HepG2 (cell line): ENCODE data around the gene KRT79. TPM values are rescaled to one million over a fixed set of nuclear protein-coding genes. Genes with fewer than 3 reads are reported as not detected.

Source experiments
- CENPT ChIP-seq: sonication (generic); formaldehyde crosslinking; IDR thresholded peaks from 2 replicates; pipeline ENCODE4 v1.8.0; 2022; ENCODE audit warnings: low read depth, mild to moderate bottlenecking, moderate library complexity, missing genetic modification reagents
- DDIT3 ChIP-seq: sonication (generic); formaldehyde crosslinking; IDR thresholded peaks from 2 replicates; pipeline ENCODE4 v1.4.0; 2020; ENCODE audit warnings: mild to moderate bottlenecking, missing genetic modification reagents
- DNMT1 ChIP-seq: sonication (generic); formaldehyde crosslinking; IDR thresholded peaks from 2 replicates; pipeline ENCODE4 v1.5.1; 2020; ENCODE audit warnings: mild to moderate bottlenecking, missing genetic modification reagents
- HES4 ChIP-seq: sonication (generic); formaldehyde crosslinking; IDR thresholded peaks from 2 replicates; pipeline ENCODE4 v1.9.0; 2021; ENCODE audit warnings: mild to moderate bottlenecking, missing genetic modification reagents, borderline replicate concordance
- IKZF4 ChIP-seq: sonication (generic); formaldehyde crosslinking; IDR thresholded peaks from 2 replicates; pipeline ENCODE4 v1.5.1; 2020; ENCODE audit warnings: borderline replicate concordance, mild to moderate bottlenecking, low read depth, missing genetic modification reagents; ENCODE audit errors: not compliant biosample characterization
- KAT8 ChIP-seq: IDR thresholded peaks from 2 replicates; pipeline ENCODE4 v1.6.1; 2016; ENCODE audit warnings: missing genetic modification reagents, missing compliant biosample characterization
- KDM5B ChIP-seq: sonication (generic); formaldehyde crosslinking; IDR thresholded peaks from 2 replicates; pipeline ENCODE4 v1.4.0; 2020; ENCODE audit warnings: missing genetic modification reagents, mild to moderate bottlenecking, borderline replicate concordance
- MED1 ChIP-seq: sonication (generic); formaldehyde crosslinking; IDR thresholded peaks from 2 replicates; pipeline ENCODE4 v1.4.0; 2020; ENCODE audit warnings: missing genetic modification reagents
- NBN ChIP-seq: fragments of 450-650 bp; conservative IDR thresholded peaks from 2 replicates; pipeline ENCODE4 v1.6.1; 2017
- NFYC ChIP-seq: IDR thresholded peaks from 2 replicates; pipeline ENCODE4 v1.6.1; 2016; ENCODE audit warnings: missing genetic modification reagents, missing compliant biosample characterization
- NR1H2 ChIP-seq: sonication (generic); formaldehyde crosslinking; IDR thresholded peaks from 2 replicates; pipeline ENCODE4 v1.8.1; 2022; ENCODE audit warnings: low read depth, missing genetic modification reagents, borderline replicate concordance
- PHF20 ChIP-seq: sonication (generic); formaldehyde crosslinking; IDR thresholded peaks from 2 replicates; pipeline ENCODE4 v1.5.0; 2020; ENCODE audit warnings: mild to moderate bottlenecking, missing genetic modification reagents
- POGK ChIP-seq: sonication (generic); formaldehyde crosslinking; conservative IDR thresholded peaks from 2 replicates; pipeline ENCODE4 v1.8.0; 2022; ENCODE audit warnings: mild to moderate bottlenecking, moderate library complexity, missing genetic modification reagents
- RXRB ChIP-seq: IDR thresholded peaks from 2 replicates; pipeline ENCODE4 v1.6.1; 2016; ENCODE audit warnings: borderline replicate concordance, missing genetic modification reagents, missing compliant biosample characterization
- SNRNP70 ChIP-seq: fragments of 200-400 bp; formaldehyde crosslinking; IDR thresholded peaks from 2 replicates; pipeline ENCODE4 v1.6.1; 2017; ENCODE audit warnings: mild to moderate bottlenecking, low read depth, low read length, moderate library complexity
- STAG1 ChIP-seq: sonication (generic); formaldehyde crosslinking; IDR thresholded peaks from 2 replicates; pipeline ENCODE4 v1.4.0; 2020; ENCODE audit warnings: missing genetic modification reagents
- TARDBP ChIP-seq: sonication (generic); formaldehyde crosslinking; IDR thresholded peaks from 2 replicates; pipeline ENCODE4 v1.8.0; 2022; ENCODE audit warnings: mild to moderate bottlenecking, missing genetic modification reagents
- TEAD2 ChIP-seq: sonication (generic); formaldehyde crosslinking; IDR thresholded peaks from 2 replicates; pipeline ENCODE4 v1.9.0; 2021; ENCODE audit warnings: missing genetic modification reagents
- ZC3H4 ChIP-seq: sonication (generic); formaldehyde crosslinking; IDR thresholded peaks from 2 replicates; pipeline ENCODE4 v1.4.0; 2020; ENCODE audit warnings: missing genetic modification reagents, borderline replicate concordance
- ZNF260 ChIP-seq: sonication (generic); formaldehyde crosslinking; IDR thresholded peaks from 2 replicates; pipeline ENCODE4 v1.4.0; 2020; ENCODE audit warnings: missing genetic modification reagents, low read depth, mild to moderate bottlenecking, borderline replicate concordance
- ZNF275 ChIP-seq: sonication (generic); formaldehyde crosslinking; IDR thresholded peaks from 2 replicates; pipeline ENCODE4 v1.8.0; 2022; ENCODE audit warnings: missing genetic modification reagents, mild to moderate bottlenecking, inconsistent platforms, borderline replicate concordance
- ZNF30 ChIP-seq: sonication (generic); formaldehyde crosslinking; IDR thresholded peaks from 2 replicates; pipeline ENCODE4 v1.5.0; 2020; ENCODE audit warnings: mild to moderate bottlenecking, missing genetic modification reagents
- ZNF503 ChIP-seq: sonication (generic); formaldehyde crosslinking; IDR thresholded peaks from 2 replicates; pipeline ENCODE4 v1.4.0; 2020; ENCODE audit warnings: missing genetic modification reagents
- ZNF614 ChIP-seq: IDR thresholded peaks from 2 replicates; pipeline ENCODE4 v1.6.1; 2018; ENCODE audit warnings: missing biosample characterization, missing genetic modification reagents, inconsistent platforms, borderline replicate concordance
- ZNF850 ChIP-seq: sonication (generic); formaldehyde crosslinking; conservative IDR thresholded peaks from 2 replicates; pipeline ENCODE4 v1.9.0; 2021; ENCODE audit warnings: mild to moderate bottlenecking, missing genetic modification reagents
- ZSCAN29 ChIP-seq: sonication (generic); formaldehyde crosslinking; conservative IDR thresholded peaks from 2 replicates; pipeline ENCODE4 v1.4.0; 2020; ENCODE audit warnings: mild to moderate bottlenecking, missing genetic modification reagents
- polyA plus RNA-seq, 8 experiments: library from polyadenylated mRNA; depleted of rRNA in 3 of 8; stranded (reverse) in 7 of 8; unstranded in 1 of 8; fragments of >200 nt; fragmentation: Illumina TruSeq in 4 of 8; extraction: Trizol in 4 of 8; gene quantifications; 2 replicates each; pipeline versions ENCODE4 v1.2.1 to v1.2.3, GENCODE V29; 2011 to 2016; ENCODE audit warnings: low read depth in 4 of 8, missing spikeins in 1 of 8, mixed read lengths in 1 of 8; ENCODE audit not compliant: insufficient read depth in 1 of 8
- total RNA-seq, 5 experiments: library from RNA; depleted of rRNA; stranded (reverse); fragments of >200 nt; fragmentation: Illumina TruSeq; extraction: Trizol; gene quantifications; 2 replicates each; pipeline ENCODE4 v1.2.3, GENCODE V29; 2016; ENCODE audit warnings: low read depth in 1 of 5

The KRT79 gene
- total and polyA plus RNA-seq, 2 of the 13 experiments (the other 11 are each of a cell fraction or from before 2014, with no cell fraction given) = 0.09 TPM; not detected in 1

GRCh38 chr12:52865090-52865944 lies 31.2 kb upstream of the KRT79 start (continued):
- TF ChIP-seq POGK (no peak), ZC3H4 (CRISPR knock-in tag) (no peak), NR1H2 (CRISPR knock-in tag) (no peak), NFYC (CRISPR knock-in tag) (no peak), HES4 (CRISPR knock-in tag) (no peak), SNRNP70 (no peak), IKZF4 (CRISPR knock-in tag) (no peak), STAG1 (CRISPR knock-in tag) (peak; percentile 69), CENPT (no peak), KAT8 (CRISPR knock-in tag) (no peak), TEAD2 (CRISPR knock-in tag) (no peak), DDIT3 (CRISPR knock-in tag) (no peak), NBN (no peak), ZNF260 (no peak), ZNF30 (CRISPR knock-in tag) (no peak), PHF20 (CRISPR knock-in tag) (no peak), ZNF850 (CRISPR knock-in tag) (no peak), ZNF614 (CRISPR knock-in tag) (no peak), RXRB (CRISPR knock-in tag) (no peak), ZNF503 (no peak), TARDBP (CRISPR knock-in tag) (no peak), DNMT1 (CRISPR knock-in tag) (no peak), MED1 (CRISPR knock-in tag) (no peak), ZNF275 (CRISPR knock-in tag) (no peak), ZSCAN29 (no peak), KDM5B (CRISPR knock-in tag) (0 out of 2 replicates have a peak, but pooled peaks have one; percentile 38)
